HCT116 (cell line): ENCODE measurements around the gene RPP25.

Source experiments
- ATF3 ChIP-seq: IDR thresholded peaks from 2 replicates; pipeline ENCODE4 v1.6.1; 2012
- CEBPB ChIP-seq: IDR thresholded peaks from 2 replicates; pipeline ENCODE4 v1.6.1; 2012; ENCODE audit warnings: low read depth
- CTCF ChIP-seq, 3 experiments: fragments of 200-600 bp in 1 of 3; sonication (generic) in 1 of 3; IDR thresholded peaks in 2 of 3; conservative IDR thresholded peaks in 1 of 3; 2 replicates each; pipeline ENCODE4 v1.5.1; 2012 to 2017; ENCODE audit warnings: low read depth in 2 of 3, low read length in 2 of 3, antibody characterized with exemption in 1 of 3, borderline replicate concordance in 1 of 3, control low read depth in 1 of 3, mild to moderate bottlenecking in 1 of 3, mixed read lengths in 1 of 3, mixed run types in 1 of 3, moderate library complexity in 1 of 3; ENCODE audit not compliant: insufficient read depth in 1 of 3
- EZH2 ChIP-seq: fragments of 200-600 bp; sonication (generic); IDR thresholded peaks from 2 replicates; pipeline ENCODE4 v1.6.1; 2017; ENCODE audit warnings: antibody characterized with exemption, mixed run types
- EZH2phosphoT487 ChIP-seq: fragments of 200-600 bp; IDR thresholded peaks from 2 replicates; pipeline ENCODE4 v1.6.1; 2018; ENCODE audit warnings: antibody characterized with exemption, borderline replicate concordance
- POLR2A ChIP-seq: IDR thresholded peaks from 2 replicates; pipeline ENCODE4 v1.7.0; 2011; ENCODE audit warnings: borderline replicate concordance; ENCODE audit not compliant: insufficient read depth, insufficient read length; ENCODE audit errors: extremely low read depth
- REST ChIP-seq: IDR thresholded peaks from 2 replicates; pipeline ENCODE4 v1.6.1; 2012; ENCODE audit warnings: low read depth

GRCh38 chr15:74956648-74957475 lies at the start of gene RPP25:
- TF ChIP-seq POLR2A (peak; percentile 84), CTCF (IDR thresholded peaks at IDR 0.05 in 2 of 3, conservative IDR thresholded peaks at IDR 0.05 in 1 of 3; ENCODE audit: borderline replicate concordance in 1 of 3, insufficient read depth in 1 of 3, low read depth in 2 of 3, low read length in 2 of 3) (no peak), REST (no peak), EZH2phosphoT487 (no peak), CEBPB (no peak), ATF3 (no peak), EZH2 (no peak)
